Measurements from ENCODE around the gene GIPC1.
"Not testable (repeated sequence)": the region's sequence is repeated elsewhere in the genome, so short reads cannot be mapped to it uniquely, and the experiment has no call there.

The GIPC1 gene

DNA sequence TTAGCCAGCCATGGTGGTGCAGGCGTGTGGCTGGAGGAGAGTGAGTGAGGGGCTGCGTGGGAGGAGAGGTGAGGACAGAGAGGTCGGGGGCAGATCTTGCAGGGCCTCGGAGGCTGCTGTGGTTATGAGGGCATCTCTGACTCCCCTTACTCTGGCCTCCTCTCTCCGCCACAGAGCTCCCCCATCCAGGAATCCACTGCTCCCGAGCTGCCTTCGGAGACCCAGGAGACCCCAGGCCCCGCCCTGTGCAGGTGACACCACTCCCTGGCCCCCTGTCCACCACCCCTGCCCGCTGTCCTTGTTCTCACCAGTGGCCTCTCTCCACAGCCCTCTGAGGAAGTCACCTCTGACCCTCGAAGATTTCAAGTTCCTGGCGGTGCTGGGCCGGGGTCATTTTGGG is 28.5 kb downstream of the GIPC1 start:
- DNase-seq: no peak

DNA sequence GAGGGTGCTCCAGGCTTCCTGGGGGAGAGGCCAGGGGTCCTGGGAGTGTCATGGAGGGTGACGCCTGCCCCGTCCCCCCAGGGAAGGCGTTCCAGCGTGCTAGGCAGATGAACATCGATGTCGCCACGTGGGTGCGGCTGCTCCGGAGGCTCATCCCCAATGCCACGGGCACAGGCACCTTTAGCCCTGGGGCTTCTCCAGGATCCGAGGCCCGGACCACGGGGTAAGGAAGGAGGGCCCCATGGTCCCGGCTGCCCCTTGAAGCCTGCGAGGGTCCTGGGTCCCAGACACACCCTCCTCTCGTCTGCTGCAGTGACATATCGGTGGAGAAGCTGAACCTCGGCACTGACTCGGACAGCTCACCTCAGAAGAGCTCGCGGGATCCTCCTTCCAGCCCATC is 32.2 kb downstream of the GIPC1 start:
- DNase-seq: no peak

- DNase-seq: not testable (repeated sequence)
These were observed 33.5 kb downstream of the GIPC1 start for GRCh38 chr19:14462401-14462800.

- DNase-seq: no peak
These were observed 35.0 kb downstream of the GIPC1 start for GRCh38 chr19:14460935-14461334.

DNA sequence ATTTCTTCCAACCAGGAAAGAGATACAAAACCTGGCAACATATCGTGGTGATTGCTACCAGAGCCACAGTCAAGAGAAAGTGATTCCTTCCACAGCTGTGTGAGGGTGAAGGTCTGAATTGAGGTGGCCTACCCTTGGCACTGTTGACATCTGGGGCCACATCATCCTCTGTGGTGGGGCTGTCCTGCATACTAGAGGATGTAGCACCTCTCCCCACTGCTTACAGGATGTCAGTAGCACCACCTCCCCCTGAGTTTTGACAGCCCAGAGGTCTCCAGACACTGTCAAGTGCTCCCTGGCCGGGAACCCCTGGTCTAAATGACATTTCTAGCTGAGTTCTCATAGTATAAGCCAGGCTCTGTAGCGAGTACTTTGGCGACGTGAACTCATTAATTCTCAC is 36.2 kb downstream of the GIPC1 start:
- DNase-seq: peak; percentile 57

DNA sequence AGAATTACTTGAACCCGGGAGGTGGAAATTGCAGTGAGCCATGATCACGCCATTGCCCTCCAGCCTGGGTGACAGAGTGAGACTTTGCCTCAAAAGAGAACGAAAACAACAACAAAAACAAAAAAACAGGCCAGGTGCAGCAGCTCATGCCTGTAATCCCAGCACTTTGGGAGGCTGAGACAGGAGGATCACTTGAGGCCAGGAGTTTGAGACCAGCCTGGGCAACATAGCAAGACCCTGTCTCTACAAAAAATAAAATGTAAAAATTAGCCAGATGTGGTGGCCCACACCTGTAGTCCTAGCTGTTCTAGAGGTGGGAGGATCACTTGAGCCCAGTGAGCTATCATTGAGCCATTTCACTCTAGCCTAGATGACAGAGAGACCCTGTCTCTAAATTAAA is 43.6 kb downstream of the GIPC1 start:
- DNase-seq: not testable (repeated sequence)

GRCh38 chr19:14450876-14451275 is 45.1 kb downstream of the GIPC1 start:
- DNase-seq: no peak

GRCh38 chr19:14450168-14450874 is 45.6 kb downstream of the GIPC1 start:
- no peak for DNase-seq

DNA sequence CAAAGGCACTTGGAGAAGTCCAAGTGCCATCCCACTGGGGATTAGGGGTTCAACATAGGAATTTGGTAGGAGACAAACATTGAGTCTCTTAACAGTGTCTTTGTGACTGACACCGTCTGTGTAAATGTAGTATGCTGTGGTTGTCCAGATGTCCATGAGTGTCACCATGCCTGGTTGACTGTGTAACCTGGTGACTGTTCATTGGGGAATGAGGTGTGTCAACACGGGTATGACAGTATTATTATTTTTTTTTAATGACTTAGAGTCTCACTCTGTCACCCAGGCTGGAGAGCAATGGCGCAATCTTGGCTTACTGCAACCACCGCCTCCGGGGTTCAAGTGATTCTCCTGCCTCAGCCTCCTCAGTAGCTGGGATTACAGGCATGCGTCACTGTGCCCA is 46.6 kb downstream of the GIPC1 start:
- DNase-seq: no peak

DNA sequence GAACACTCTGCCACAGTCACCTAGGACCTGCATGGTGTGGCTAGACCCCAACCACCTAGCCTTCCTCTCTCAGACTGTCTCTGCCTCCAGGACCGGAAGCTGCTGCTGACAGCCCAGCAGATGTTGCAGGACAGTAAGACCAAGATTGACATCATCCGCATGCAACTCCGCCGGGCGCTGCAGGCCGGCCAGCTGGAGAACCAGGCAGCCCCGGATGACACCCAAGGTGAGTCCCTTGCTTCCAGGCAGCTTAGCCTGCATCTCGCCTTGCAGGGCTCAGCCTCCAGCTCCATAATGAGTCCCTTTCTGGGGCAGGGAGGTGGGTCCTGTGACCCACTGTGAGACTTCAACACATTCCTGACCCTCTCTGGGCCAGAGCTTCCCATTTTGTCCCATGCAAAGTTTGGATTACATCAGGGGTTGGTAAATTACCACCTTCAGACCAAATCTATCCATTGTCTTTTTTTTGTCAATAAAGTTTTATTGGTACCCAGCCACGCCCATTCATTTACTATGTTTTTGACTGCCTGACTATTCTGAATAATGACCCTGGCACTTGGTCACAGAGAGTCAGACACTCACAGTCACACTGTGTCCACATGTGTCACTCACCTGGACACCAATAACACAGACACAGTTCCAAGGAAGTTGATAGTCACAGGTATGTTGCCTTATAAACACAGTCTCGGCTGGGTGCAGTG is 49.4 kb downstream of the GIPC1 start:
- DNase-seq: no peak

DNA sequence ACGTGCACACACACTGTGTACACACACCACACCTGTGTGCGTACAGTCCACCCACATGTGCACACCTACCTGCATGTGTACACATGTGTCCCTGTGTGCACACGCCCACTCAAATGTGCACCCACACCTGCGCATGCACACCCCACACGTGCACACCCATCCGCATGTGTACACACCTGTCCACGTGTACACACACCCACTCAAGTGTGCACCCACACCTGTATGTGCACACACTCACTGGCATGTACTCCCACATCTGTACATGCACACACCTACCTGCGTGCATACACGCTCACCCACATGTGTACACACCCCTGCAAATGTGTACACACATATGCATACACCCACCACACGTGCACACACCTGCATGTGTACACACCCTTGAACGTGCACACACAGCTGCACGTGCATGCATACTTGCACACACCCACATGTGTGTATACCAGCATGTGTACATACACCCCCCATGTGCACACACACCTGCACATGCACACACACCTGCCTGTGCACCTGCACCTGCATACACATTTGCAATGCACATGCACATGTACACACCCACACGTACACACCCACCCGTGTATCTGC is 52.2 kb downstream of the GIPC1 start:
- no peak for DNase-seq

- no peak for DNase-seq
These were observed 52.9 kb downstream of the GIPC1 start for GRCh38 chr19:14442891-14443631.

DNA sequence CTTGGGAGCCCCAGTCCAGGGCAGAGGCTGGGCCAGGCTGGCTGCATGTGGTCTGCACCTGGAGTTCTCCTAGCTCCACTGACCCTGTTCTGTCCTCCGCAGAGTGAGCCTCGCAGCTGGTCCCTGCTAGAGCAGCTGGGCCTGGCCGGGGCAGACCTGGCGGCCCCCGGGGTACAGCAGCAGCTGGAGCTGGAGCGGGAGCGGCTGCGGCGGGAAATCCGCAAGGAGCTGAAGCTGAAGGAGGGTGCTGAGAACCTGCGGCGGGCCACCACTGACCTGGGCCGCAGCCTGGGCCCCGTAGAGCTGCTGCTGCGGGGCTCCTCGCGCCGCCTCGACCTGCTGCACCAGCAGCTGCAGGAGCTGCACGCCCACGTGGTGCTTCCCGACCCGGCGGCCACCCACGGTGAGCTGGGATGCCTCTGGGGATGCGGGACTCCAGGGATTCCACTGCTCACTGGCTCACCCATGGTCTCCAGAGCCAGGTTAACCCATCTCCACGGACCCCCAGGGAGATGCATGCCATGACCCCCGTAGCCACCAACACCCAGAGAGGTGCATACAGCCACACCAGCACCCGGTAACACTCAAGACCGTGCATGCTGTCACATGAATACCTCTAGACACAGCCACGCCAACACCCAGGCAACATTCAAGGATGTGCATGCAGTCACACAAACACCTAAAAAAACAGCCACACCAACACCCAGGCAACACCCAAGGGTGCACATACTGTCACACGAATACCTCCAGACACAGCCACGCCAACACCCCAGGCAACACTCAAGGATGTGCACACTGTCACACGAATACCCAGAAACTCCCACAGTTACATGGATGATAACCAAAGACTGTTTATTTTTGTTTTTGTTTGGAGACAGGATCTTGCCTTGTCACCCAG is 54.6 kb downstream of the GIPC1 start:
- DNase-seq: no peak

DNA sequence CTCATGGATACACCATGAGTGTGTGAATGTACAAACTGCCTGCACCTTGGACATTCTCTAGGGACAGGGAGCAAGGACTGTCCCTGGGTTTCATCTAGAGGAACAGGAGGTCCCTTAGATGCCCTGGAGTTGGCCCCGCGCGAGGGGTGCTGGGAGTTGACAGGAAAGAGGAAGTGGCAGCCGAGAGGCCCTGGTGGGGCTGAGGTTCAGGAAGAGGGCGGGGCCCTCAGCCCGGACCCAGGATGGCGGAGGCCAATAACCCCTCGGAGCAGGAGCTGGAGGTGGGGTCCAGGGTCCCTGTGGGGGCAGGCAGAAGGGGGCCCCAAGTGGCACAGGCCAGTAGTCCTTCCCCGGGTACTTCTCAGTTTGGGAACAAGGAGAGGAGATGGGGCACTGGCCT is 55.9 kb downstream of the GIPC1 start:
- DNase-seq: peak; percentile 81

- no peak for DNase-seq
These were observed 56.9 kb downstream of the GIPC1 start for GRCh38 chr19:14439014-14439413.

GRCh38 chr19:14437578-14438140 is 58.3 kb downstream of the GIPC1 start:
- DNase-seq: no peak

DNA sequence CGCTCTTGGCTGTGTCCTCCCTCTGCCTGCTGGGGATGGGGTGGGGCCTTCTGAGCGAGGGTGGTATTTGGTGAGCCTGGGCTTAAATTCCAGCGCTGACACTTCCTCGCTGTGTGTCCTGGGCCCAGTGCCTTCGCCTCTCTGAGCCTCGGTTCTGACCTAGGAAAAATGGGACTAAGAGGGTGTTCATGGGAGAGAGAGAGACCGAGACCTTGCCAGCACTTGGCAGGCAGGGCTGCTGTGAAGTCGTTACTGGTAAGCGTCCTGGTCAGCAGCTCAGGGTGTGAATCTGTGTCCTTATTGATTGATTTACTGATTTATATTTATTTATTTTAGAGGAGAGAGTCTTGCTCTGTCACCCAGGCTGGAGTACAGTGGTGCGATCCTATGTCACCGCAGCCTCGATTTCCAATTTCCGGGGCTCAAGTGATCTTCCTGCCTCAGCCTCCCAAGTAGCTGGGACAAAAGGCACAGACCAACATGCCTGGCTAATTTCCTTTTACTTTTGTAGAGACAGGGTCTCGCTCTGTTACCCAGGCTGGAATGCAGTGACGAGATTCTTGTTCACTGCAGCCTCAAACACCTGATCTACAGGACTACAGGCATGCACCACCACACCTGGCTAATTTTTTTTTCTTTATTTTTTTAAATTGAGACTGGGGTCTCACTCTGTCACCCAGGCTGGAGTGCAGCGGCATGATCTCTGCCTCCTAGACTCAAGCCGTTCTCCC is 60.4 kb downstream of the GIPC1 start:
- no peak for DNase-seq

DNA sequence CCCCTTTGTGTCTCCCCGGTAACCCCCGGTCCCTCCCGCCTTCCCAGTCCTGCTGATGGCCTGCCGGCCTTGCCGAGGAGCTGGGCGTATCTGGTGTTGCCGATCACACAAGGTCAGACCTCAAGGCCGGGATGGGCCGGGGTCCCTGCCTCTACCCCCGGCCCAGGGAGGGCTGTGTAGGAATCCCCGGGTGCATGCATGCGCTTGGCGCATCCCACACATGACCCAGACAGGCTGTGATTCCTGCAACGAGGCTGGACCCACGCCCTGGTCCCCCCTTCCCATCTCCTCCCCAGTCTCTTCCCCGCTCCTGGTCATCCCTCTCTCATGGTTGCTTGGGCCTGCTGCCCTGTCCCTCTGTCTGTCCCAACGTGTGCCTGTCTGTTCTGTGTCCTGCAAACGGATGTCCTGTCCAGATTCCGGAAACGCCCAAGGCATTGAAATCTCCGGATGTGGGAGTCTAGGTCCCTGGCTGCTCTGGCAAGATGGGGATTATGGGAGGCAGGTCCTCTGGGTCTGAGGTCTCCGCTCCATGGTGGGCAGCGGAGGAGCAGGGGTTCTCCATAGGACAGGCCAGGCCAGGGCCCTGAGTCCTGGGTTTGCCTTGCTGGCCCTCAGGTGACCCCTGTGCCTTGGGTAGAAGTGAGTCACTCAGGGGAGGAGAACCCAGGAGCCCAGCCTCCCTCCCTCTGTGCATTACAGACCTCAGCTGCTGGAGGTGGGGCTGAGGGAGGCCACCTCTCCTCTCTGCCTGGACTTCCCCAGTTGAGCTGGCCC is 61.2 kb downstream of the GIPC1 start:
- DNase-seq: peak; percentile 42

- DNase-seq: peak; percentile 41
These were observed 62.1 kb downstream of the GIPC1 start for GRCh38 chr19:14433554-14434501.
